GM12892 (cell line): ENCODE measurements around the gene ZNF655.

Experiments
- POLR2AphosphoS5 ChIP-seq: IDR thresholded peaks from 2 replicates; pipeline ENCODE4 v1.6.1; 2011; ENCODE audit warnings: low read depth, low read length, control low read depth
- TAF1 ChIP-seq: IDR thresholded peaks from 2 replicates; pipeline ENCODE4 v1.6.1; 2011; ENCODE audit warnings: low read depth, mild to moderate bottlenecking, control low read depth, low read length, borderline replicate concordance

DNA sequence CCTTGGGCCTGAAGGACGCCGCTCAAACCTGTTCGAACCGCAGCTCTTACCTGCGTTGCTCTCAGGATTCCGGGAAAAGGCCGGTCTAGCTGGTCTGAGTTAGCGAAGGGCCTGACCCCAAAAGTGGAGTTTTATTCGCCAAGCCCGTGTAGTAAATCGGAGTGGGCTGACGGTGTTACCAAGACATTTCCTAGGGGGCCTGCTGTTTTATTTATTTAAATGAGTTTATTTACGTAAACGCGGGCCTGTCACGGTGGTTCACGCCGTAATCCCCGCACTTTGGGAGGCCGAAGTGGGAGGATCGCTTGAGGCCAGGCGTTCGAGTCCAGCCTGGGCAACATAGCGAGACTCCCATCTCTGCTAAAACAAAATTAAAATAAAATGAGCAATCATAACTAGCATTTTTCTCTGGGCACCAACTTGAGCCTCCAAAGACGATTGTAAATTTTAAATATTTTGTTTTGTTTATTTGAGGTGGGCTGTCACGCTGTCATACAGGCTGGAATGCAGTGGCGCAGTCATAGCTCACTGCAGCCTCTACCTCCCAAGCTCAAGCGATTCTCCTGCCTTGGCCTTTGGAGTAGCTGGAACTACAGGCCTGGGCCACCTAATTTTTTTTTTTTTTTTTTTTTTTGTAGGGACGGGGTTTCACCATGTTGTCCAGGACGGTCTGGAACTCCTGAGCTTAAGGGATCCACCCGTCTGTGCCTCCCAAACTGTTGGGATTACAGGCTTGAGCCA, 903 bp downstream of the ZNF655 start:
- TF ChIP-seq POLR2AphosphoS5 (no peak), TAF1 (no peak)
